HepG2 (cell line): ENCODE data around the gene SCAF8. TPM values are rescaled to one million over a fixed set of nuclear protein-coding genes. Genes with fewer than 3 reads are reported as not detected.

ENCODE experiments used
- ATAC-seq: fragments of 200-7000 bp; cut with Tn5 transposase; 3 replicates; pipeline ENCODE4 v1.9.1; 2020; ENCODE audit warnings: mild to moderate bottlenecking, moderate library complexity
- BruUV-seq: library from RNA; stranded (reverse); fragments of 400-500 nt; replicated peaks from 2 replicates; lab custom pipeline; 2021; lab: Mats Ljungman, UMichigan
- CTCF ChIA-PET: fragments of 300-600 bp; formaldehyde crosslinking; extraction: SDS; loops from one replicate; lab custom pipeline; 2021; ENCODE audit warnings: low total read pairs, inconsistent platforms, low intra/inter-chr PET ratio; lab: Yijun Ruan, JAX
- POLR2A ChIA-PET: fragments of 350-600 bp; sonication (Branson Sonifier 250); formaldehyde crosslinking; loops from one replicate; lab custom pipeline; 2020; ENCODE audit warnings: antibody characterized with exemption, inconsistent platforms; lab: Yijun Ruan, JAX
- DNase-seq: peaks from one replicate; pipeline ENCODE4 v3.0.0-alpha.2; 2015; ENCODE audit warnings: low spot score
- FAIRE-seq: peaks from 3 replicates; lab custom pipeline; 2011; peaks lifted over from hg19 to GRCh38; lab: Jason Lieb, UNC
- H2AFZ ChIP-seq: one replicate; pipeline ENCODE4 v1.6.1; 2011; ENCODE audit warnings: low read length, inconsistent platforms
- H3K27ac ChIP-seq: fragments of 300-600 bp; 3 replicates; pipeline ENCODE4 v1.8.0; 2011; ENCODE audit warnings: mixed run types, mild to moderate bottlenecking, mixed read lengths, low read length, inconsistent platforms; ENCODE audit not compliant: insufficient read depth; ENCODE audit errors: extremely low read length
- H3K27me3 ChIP-seq, 2 experiments: fragments of 200-600 bp in 1 of 2; 2 replicates in 1 of 2; 3 replicates in 1 of 2; pipeline versions ENCODE4 v1.6.0 to v1.8.0; 2011; ENCODE audit warnings: low read length in 2 of 2, mild to moderate bottlenecking in 2 of 2, moderate library complexity in 2 of 2, inconsistent platforms in 1 of 2; ENCODE audit not compliant: insufficient read depth in 2 of 2, control insufficient read depth in 1 of 2
- H3K36me3 ChIP-seq, 2 experiments: fragments of 200-600 bp in 1 of 2; replicated peaks in 1 of 2; 2 replicates in 1 of 2; 3 replicates in 1 of 2; pipeline versions ENCODE4 v1.5.1 to v1.8.0; 2011; ENCODE audit warnings: low read length in 2 of 2, inconsistent platforms in 1 of 2; ENCODE audit not compliant: insufficient read depth in 2 of 2, control insufficient read depth in 1 of 2
- H3K4me1 ChIP-seq: 2 replicates; pipeline ENCODE4 v1.5.1; 2012; ENCODE audit warnings: low read length, inconsistent platforms; ENCODE audit not compliant: insufficient read depth
- H3K4me2 ChIP-seq: 2 replicates; pipeline ENCODE4 v1.6.0; 2011; ENCODE audit warnings: low read depth, low read length, inconsistent platforms
- H3K4me3 ChIP-seq, 3 experiments: fragments of 200-600 bp in 1 of 3; sonication (generic), shearing (Covaris generic) in 1 of 3; replicated peaks in 1 of 3; 2 replicates each; pipeline ENCODE4 v1.5.1; 2011 to 2016; ENCODE audit warnings: low read length in 3 of 3, inconsistent platforms in 2 of 3, low read depth in 2 of 3, mild to moderate bottlenecking in 2 of 3, control low read depth in 1 of 3, mixed read lengths in 1 of 3; ENCODE audit not compliant: insufficient read depth in 1 of 3
- H3K79me2 ChIP-seq: one replicate; pipeline ENCODE4 v1.6.1; 2011; ENCODE audit warnings: low read length, inconsistent platforms; ENCODE audit not compliant: insufficient read depth
- H3K9ac ChIP-seq: 2 replicates; pipeline ENCODE4 v1.6.0; 2011; ENCODE audit warnings: mild to moderate bottlenecking, low read depth, low read length, inconsistent platforms; ENCODE audit not compliant: insufficient read depth
- H3K9me3 ChIP-seq: 2 replicates; pipeline ENCODE4 v1.5.1; 2012; ENCODE audit warnings: mild to moderate bottlenecking, low read length
- H4K20me1 ChIP-seq: 2 replicates; pipeline ENCODE4 v1.6.0; 2011; ENCODE audit warnings: inconsistent platforms, mild to moderate bottlenecking, low read length, moderate library complexity; ENCODE audit not compliant: insufficient read depth
- FOXA1 ChIP-seq, 2 experiments: fragments of 450-650 bp in 1 of 2; sonication (generic) in 1 of 2; formaldehyde crosslinking in 1 of 2; IDR thresholded peaks; 2 replicates each; pipeline versions ENCODE4 v1.4.0 to v1.6.1; 2016 to 2020; ENCODE audit warnings: missing genetic modification reagents in 1 of 2
- RBM22 ChIP-seq: fragments of 200-400 bp; formaldehyde crosslinking; optimal IDR thresholded peaks from 2 replicates; pipeline ENCODE3; 2017; ENCODE audit warnings: mild to moderate bottlenecking, low read length, moderate library complexity
- SP140L ChIP-seq: sonication (generic); formaldehyde crosslinking; IDR thresholded peaks from 2 replicates; pipeline ENCODE4 v1.4.0; 2020; ENCODE audit warnings: missing genetic modification reagents, borderline replicate concordance
- TEAD3 ChIP-seq: optimal IDR thresholded peaks from 2 replicates; pipeline ENCODE3; 2016; ENCODE audit warnings: borderline replicate concordance
- ZNF776 ChIP-seq: sonication (generic); formaldehyde crosslinking; IDR thresholded peaks from 2 replicates; pipeline ENCODE4 v1.4.0; 2020; ENCODE audit warnings: mild to moderate bottlenecking, missing genetic modification reagents
- WGBS: methylation state at CpG from one replicate; pipeline ENCODE4 v1.1.6; 2017; ENCODE audit warnings: low lambda C conversion rate; 5-methylcytosine and 5-hydroxymethylcytosine counted together
- in situ Hi-C: cut with HindIII; loops from 2 replicates; pipeline ENCODE4 v1.10.0; 2017; ENCODE audit warnings: low pct_unique_long_range_greater_than_20kb; ENCODE audit not compliant: extremely low pct_ligation_motif_present
- intact Hi-C: fragments of 100-400 bp; cut with micrococcal nuclease; formaldehyde crosslinking; loops from one replicate; pipeline ENCODE4 v1.10.0; 2022; ENCODE audit not compliant: unreplicated experiment
- polyA plus RNA-seq, 8 experiments: library from polyadenylated mRNA; depleted of rRNA in 3 of 8; stranded (reverse) in 7 of 8; unstranded in 1 of 8; fragments of >200 nt; fragmentation: Illumina TruSeq in 4 of 8; extraction: Trizol in 4 of 8; gene quantifications; 2 replicates each; pipeline versions ENCODE4 v1.2.1 to v1.2.3, GENCODE V29; 2011 to 2016; ENCODE audit warnings: low read depth in 4 of 8, missing spikeins in 1 of 8, mixed read lengths in 1 of 8; ENCODE audit not compliant: insufficient read depth in 1 of 8
- total RNA-seq, 5 experiments: library from RNA; depleted of rRNA; stranded (reverse); fragments of >200 nt; fragmentation: Illumina TruSeq; extraction: Trizol; gene quantifications; 2 replicates each; pipeline ENCODE4 v1.2.3, GENCODE V29; 2016; ENCODE audit warnings: low read depth in 1 of 5
- TF ChIP-seq, protein P1 (sequence below): sonication (generic); formaldehyde crosslinking; IDR thresholded peaks from 2 replicates; pipeline ENCODE4 v1.4.0; 2020; ENCODE audit warnings: mild to moderate bottlenecking, missing genetic modification reagents
- TF ChIP-seq, protein P2 (sequence below): sonication (generic); formaldehyde crosslinking; IDR thresholded peaks from 2 replicates; pipeline ENCODE4 v1.8.0; 2022; ENCODE audit warnings: mild to moderate bottlenecking, missing genetic modification reagents, moderate library complexity

Gene SCAF8
- total and polyA plus RNA-seq, 2 of the 13 experiments (the other 11 are each of a cell fraction or from before 2014, with no cell fraction given) = 15.3 to 40.8 TPM

DNA sequence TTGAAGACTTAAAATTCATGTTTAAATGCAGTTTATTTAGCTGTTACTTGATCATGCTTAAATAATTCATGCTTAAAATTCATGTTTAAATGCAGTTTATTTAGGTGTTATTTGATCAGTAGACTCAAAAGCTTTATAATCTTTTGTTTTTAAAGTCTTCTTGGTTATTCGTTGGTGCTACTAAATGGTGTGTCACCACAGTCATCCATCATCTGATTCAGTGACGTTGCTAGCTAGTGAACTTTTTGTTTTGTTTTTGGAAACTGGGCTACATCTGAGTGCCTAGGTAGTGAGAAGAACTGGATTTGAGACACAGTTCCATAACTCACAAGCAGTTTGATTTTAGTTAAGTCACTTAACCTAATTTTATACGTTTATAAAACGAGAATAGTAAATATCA is 20.9 kb downstream of the SCAF8 start:
- TF ChIP-seq RBM22 (peak; percentile 40), ZNF776 (CRISPR knock-in tag) (no peak)
- ChIA-PET POLR2A (no interaction called here), CTCF (no interaction called here)
- WGBS = 91% methylated on average over 4 of the region's 4 CpGs
- Histone ChIP-seq H3K27ac (no peak overlapping the region), H3K27me3 (no peaks in the 10 kb centered on the region), H2AFZ (no peak overlapping the region), H3K4me3 (no peak overlapping the region), H3K9me3 (no peaks in the 10 kb centered on the region), H4K20me1 (peaks cover 86% of the 10 kb centered on the region), H3K9ac (no peak overlapping the region), H3K4me1 (peaks cover 14% of the 10 kb centered on the region), H3K4me2 (no peak overlapping the region), H3K79me2 (peaks cover 100% of the 10 kb centered on the region), H3K36me3 (peaks cover 3 to 14% of the 10 kb centered on the region in 2 experiments; a peak in 3 of 5 replicates)
- DNase-seq = no peak
- ATAC-seq = no peak
- BruUV-seq = no TSS peak
- intact Hi-C loops (no loop called here), in situ Hi-C loops (no loop called here)
- FAIRE-seq = no peak

DNA sequence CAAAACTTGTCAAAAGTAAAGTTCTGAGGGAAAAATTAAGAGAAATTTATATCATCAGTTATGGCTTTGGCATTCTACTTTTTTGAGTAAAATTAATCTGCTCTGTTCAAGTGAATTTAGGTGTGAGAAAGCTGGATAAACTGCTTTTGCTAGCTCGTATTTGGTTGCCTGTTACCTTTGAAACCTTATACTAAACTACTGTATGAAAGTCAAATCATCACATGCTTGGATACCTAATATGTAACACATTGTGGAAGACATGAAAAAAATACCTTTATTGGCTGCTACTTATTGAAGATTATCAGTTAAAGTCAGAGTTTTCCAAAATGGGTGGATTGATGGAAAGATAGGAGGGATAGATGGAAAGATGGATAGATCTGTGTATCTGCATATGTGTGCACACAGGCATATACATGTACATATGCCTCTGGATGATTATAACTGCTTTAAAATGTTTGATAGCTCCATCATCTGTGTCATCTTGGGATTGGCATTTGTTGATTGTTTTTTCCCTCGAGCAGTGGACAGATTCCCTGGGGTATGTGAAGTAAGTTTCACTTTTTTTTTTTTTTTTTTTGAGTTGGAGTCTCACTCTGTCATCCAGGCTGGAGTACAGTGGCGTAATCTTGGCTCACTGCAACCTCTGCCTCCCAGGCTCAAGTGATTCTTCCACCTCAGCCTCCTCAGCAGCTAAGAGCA is 24.3 kb downstream of the SCAF8 start:
- H3K4me2 ChIP-seq = no peak overlapping the region
- FAIRE-seq (no peak), ATAC-seq (peak; percentile 39), DNase-seq (no peak)
- peaks cover 99% of the 10 kb centered on the region for H3K79me2 ChIP-seq
- CTCF ChIA-PET = no interaction called here
- POLR2A ChIA-PET = no interaction called here
- peaks cover 2 to 13% of the 10 kb centered on the region in 2 experiments; a peak in 2 of 5 replicates for H3K36me3 ChIP-seq
- no peak overlapping the region for H2AFZ ChIP-seq
- H3K27ac ChIP-seq = no peak overlapping the region
- in situ Hi-C loops (no loop called here), intact Hi-C loops (no loop called here)
- BruUV-seq = no TSS peak
- H3K4me3 ChIP-seq = no peak overlapping the region
- peaks cover 70% of the 10 kb centered on the region for H4K20me1 ChIP-seq
- no peaks in the 10 kb centered on the region for H3K4me1 ChIP-seq
- H3K9me3 ChIP-seq = no peaks in the 10 kb centered on the region
- 91% methylated on average over 3 of the region's 3 CpGs for WGBS
- H3K9ac ChIP-seq = no peak overlapping the region
- H3K27me3 ChIP-seq = no peaks in the 10 kb centered on the region
- TF ChIP-seq FOXA1 (IDR thresholded peaks at IDR 0.05) = no peak
- TF ChIP-seq FOXA1 (CRISPR knock-in tag; IDR thresholded peaks at IDR 0.05) = no peak
- no peak for TF ChIP-seq TEAD3 (CRISPR knock-in tag)
- TF ChIP-seq, protein P1, sequence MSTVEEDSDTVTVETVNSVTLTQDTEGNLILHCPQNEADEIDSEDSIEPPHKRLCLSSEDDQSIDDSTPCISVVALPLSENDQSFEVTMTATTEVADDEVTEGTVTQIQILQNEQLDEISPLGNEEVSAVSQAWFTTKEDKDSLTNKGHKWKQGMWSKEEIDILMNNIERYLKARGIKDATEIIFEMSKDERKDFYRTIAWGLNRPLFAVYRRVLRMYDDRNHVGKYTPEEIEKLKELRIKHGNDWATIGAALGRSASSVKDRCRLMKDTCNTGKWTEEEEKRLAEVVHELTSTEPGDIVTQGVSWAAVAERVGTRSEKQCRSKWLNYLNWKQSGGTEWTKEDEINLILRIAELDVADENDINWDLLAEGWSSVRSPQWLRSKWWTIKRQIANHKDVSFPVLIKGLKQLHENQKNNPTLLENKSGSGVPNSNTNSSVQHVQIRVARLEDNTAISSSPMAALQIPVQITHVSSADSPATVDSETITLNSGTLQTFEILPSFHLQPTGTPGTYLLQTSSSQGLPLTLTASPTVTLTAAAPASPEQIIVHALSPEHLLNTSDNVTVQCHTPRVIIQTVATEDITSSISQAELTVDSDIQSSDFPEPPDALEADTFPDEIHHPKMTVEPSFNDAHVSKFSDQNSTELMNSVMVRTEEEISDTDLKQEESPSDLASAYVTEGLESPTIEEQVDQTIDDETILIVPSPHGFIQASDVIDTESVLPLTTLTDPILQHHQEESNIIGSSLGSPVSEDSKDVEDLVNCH (CRISPR knock-in tag) = no peak
- TF ChIP-seq, protein P2, sequence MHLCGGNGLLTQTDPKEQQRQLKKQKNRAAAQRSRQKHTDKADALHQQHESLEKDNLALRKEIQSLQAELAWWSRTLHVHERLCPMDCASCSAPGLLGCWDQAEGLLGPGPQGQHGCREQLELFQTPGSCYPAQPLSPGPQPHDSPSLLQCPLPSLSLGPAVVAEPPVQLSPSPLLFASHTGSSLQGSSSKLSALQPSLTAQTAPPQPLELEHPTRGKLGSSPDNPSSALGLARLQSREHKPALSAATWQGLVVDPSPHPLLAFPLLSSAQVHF (CRISPR knock-in tag) = no peak
- no peak for TF ChIP-seq SP140L
